ENCODE data around the gene NOS1AP.
"Not testable (repeated sequence)": the region's sequence is repeated elsewhere in the genome, so short reads cannot be mapped to it uniquely, and the experiment has no call there.

NOS1AP gene

DNA sequence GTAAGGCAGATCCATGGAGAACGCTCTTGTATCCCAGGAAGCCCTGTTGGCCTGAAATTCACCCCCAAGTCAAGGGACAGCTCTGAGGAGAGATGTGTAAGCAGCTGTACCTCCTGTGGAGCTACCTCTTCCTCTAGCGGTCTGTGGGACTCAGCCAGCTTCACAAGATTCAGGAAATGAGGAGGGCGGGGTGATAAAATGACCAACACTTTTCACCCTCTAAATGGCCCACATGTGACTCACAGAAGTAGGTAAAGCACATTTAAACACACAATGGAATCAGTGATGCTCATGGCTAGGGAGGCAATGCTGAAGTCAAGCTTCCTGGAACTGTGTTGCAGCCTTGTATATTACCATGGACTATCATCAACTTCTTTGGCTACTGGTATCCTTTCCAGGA lies 342.5 kb downstream of the NOS1AP start, which contains the start of gene SH2D1B:
SH2D1B (minus strand) TSS at position 135 of the 400 bp plus-strand sequence; CDS start at position 15, 120 bp downstream.
- no peak for TF ChIP-seq ESRRG (CRISPR knock-in tag; IDR thresholded peaks at IDR 0.05)
- no peak for TF ChIP-seq BACH2 (CRISPR knock-in tag; IDR thresholded peaks at IDR 0.05; ENCODE audit: borderline replicate concordance)
- TF ChIP-seq, protein P1, sequence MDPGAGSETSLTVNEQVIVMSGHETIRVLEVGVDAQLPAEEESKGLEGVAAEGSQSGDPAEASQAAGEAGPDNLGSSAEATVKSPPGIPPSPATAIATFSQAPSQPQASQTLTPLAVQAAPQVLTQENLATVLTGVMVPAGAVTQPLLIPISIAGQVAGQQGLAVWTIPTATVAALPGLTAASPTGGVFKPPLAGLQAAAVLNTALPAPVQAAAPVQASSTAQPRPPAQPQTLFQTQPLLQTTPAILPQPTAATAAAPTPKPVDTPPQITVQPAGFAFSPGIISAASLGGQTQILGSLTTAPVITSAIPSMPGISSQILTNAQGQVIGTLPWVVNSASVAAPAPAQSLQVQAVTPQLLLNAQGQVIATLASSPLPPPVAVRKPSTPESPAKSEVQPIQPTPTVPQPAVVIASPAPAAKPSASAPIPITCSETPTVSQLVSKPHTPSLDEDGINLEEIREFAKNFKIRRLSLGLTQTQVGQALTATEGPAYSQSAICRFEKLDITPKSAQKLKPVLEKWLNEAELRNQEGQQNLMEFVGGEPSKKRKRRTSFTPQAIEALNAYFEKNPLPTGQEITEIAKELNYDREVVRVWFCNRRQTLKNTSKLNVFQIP (CRISPR knock-in tag; IDR thresholded peaks at IDR 0.05; ENCODE audit: borderline replicate concordance, low read depth): no peak
- TF ChIP-seq ZFP30 (CRISPR knock-in tag; IDR thresholded peaks at IDR 0.05): no peak
- no peak for ATAC-seq

DNA sequence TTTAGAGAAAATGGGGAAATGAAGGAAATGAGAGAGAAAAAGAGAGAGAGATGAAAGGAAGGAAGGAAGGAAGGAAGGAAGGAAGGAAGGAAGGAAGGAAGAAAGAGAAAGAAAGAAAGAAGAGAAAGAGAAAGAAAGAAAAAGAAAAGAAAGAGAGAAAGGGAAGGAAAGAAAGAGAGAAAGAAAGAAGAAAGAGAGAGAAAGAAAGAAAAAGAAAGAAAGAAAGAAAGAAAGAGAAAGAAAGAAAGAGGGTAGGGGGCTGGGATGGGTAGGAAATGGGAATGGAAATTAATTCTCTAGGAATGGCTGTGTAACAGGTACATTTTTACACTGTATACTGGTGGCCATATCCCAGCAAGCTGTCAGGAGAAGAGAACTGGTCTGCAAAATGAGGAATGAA lies 346.7 kb downstream of the NOS1AP start:
- no peak for ATAC-seq
- no peak for TF ChIP-seq ZFP3 (CRISPR knock-in tag; IDR thresholded peaks at IDR 0.05)
- TF ChIP-seq ZNF8 (CRISPR knock-in tag; IDR thresholded peaks at IDR 0.05): no peak
- no peak for TF ChIP-seq ZNF70 (CRISPR knock-in tag; IDR thresholded peaks at IDR 0.05)
- TF ChIP-seq OSR1 (CRISPR knock-in tag; IDR thresholded peaks at IDR 0.05): no peak
- TF ChIP-seq, protein P2, sequence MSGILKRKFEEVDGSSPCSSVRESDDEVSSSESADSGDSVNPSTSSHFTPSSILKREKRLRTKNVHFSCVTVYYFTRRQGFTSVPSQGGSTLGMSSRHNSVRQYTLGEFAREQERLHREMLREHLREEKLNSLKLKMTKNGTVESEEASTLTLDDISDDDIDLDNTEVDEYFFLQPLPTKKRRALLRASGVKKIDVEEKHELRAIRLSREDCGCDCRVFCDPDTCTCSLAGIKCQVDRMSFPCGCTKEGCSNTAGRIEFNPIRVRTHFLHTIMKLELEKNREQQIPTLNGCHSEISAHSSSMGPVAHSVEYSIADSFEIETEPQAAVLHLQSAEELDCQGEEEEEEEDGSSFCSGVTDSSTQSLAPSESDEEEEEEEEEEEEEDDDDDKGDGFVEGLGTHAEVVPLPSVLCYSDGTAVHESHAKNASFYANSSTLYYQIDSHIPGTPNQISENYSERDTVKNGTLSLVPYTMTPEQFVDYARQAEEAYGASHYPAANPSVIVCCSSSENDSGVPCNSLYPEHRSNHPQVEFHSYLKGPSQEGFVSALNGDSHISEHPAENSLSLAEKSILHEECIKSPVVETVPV (CRISPR knock-in tag; IDR thresholded peaks at IDR 0.05): no peak
- TF ChIP-seq PPARA (CRISPR knock-in tag; IDR thresholded peaks at IDR 0.05; ENCODE audit: borderline replicate concordance): no peak
- TF ChIP-seq, protein P3, sequence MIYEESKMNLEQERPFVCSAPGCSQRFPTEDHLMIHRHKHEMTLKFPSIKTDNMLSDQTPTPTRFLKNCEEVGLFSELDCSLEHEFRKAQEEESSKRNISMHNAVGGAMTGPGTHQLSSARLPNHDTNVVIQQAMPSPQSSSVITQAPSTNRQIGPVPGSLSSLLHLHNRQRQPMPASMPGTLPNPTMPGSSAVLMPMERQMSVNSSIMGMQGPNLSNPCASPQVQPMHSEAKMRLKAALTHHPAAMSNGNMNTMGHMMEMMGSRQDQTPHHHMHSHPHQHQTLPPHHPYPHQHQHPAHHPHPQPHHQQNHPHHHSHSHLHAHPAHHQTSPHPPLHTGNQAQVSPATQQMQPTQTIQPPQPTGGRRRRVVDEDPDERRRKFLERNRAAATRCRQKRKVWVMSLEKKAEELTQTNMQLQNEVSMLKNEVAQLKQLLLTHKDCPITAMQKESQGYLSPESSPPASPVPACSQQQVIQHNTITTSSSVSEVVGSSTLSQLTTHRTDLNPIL (CRISPR knock-in tag; IDR thresholded peaks at IDR 0.05; ENCODE audit: low read depth): no peak
- TF ChIP-seq GLIS3 (CRISPR knock-in tag; IDR thresholded peaks at IDR 0.05): no peak
- TF ChIP-seq TCF4 (CRISPR knock-in tag; IDR thresholded peaks at IDR 0.05; ENCODE audit: borderline replicate concordance): no peak
- no peak for TF ChIP-seq ARNTL (CRISPR knock-in tag; IDR thresholded peaks at IDR 0.05; ENCODE audit: borderline replicate concordance, low read depth)

DNA sequence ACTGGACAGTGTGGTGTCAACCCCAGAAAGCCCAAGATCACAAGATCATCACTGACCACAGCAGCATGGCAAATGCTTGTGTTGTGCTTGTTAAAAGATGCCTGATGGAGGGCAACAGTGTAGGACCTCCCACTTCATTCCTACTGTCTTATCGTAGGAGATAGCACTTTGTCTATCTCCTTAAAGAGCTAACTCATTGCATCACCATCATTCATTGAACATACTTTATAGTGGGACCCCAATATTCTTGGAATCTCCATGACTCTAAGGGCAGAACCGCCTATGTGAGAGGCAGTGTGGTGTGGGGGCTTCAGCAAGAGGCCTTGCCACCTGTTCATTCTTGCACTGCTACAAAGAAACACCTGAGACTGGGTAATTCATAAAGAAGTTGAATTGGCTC lies 347.4 kb downstream of the NOS1AP start:
- no peak for TF ChIP-seq ESRRG (CRISPR knock-in tag; IDR thresholded peaks at IDR 0.05)
- no peak for TF ChIP-seq BACH2 (CRISPR knock-in tag; IDR thresholded peaks at IDR 0.05; ENCODE audit: borderline replicate concordance)
- TF ChIP-seq, protein P1 (CRISPR knock-in tag; IDR thresholded peaks at IDR 0.05; ENCODE audit: borderline replicate concordance, low read depth): no peak
- TF ChIP-seq ZC3H10 (CRISPR knock-in tag; IDR thresholded peaks at IDR 0.05): no peak
- TF ChIP-seq, protein P3 (CRISPR knock-in tag; IDR thresholded peaks at IDR 0.05; ENCODE audit: low read depth): no peak
- no peak for TF ChIP-seq SNAI2 (CRISPR knock-in tag; IDR thresholded peaks at IDR 0.05)
- no peak for ATAC-seq

DNA sequence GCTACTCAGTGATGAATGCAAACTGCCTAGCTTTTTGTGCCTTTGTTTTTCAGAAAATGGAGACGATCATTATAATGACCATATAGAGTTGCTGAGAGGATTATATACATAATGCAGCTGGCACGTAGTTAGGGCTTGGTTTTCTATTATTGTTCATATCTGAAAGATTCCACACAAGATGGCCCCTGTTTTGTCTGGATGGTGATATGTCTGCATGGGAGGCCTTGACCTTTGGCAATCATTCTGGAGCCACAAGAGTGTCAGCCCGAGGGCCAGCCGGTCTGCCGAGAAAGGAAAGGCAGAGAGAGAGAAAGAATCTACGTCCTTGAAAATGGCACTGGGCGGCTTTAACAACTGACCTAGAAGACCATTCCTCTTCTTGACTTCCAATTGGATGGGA lies 348.2 kb downstream of the NOS1AP start:
- no peak for TF ChIP-seq GLIS3 (CRISPR knock-in tag; IDR thresholded peaks at IDR 0.05)
- TF ChIP-seq ISL1 (CRISPR knock-in tag; IDR thresholded peaks at IDR 0.05): no peak
- ATAC-seq: no peak

DNA sequence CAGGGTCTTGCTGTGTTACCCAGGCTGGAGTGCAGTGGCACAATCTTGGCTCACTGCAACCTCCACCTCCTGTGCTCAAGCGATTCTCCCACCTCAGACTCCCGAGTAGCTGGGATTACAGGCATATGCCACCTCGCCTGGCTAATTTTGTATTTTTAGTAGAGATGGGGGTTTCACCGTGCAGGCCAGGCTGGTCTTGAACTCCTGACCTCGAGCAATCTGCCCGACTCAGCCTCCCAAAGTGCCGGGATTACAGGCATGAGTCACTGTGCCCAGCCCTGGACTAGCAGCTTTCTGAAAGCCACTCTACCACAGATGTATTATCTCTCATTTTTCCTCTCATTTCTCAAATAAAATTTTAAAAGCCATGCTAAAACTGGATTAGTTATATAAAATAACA lies 349.1 kb downstream of the NOS1AP start:
- ATAC-seq: not testable (repeated sequence)

DNA sequence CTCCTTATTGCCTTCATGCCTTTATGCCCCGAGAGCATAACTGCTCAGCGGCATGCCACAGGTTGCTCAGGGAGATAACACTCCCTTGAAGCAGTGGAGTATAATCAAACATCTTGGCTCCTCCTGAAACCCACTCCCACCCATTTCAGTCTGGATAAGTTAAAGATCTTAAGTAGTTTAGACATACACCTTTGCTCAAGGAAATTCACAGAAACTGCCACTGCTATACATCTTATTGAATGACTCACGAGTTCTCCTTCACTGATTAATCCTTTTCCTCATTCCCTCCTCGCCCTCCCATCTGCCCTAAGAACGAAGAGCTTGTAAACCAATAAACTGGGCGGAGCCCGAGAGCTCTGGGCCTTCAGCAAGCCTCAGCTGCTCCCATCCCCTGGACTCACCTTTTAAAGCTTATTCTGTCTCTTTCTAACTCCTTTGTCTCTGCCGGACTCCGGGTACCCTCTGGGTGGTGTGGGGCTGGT lies 350.0 kb downstream of the NOS1AP start:
- not testable (repeated sequence) for ATAC-seq

All from SK-N-SH treated with all-trans-retinoic acid at 6 μM for 48 hours (cell line).